ENCODE results near the gene RASAL1. TPM values are rescaled to one million over a fixed set of nuclear protein-coding genes. Genes with fewer than 3 reads are reported as not detected.
A peak's percentile ranks its signal among the peaks of the same experiment; 100 is the strongest.

The RASAL1 gene
- total RNA-seq, 2 donors from 2014 or later = 9.0 to 10.2 TPM

GRCh38 chr12:113070117-113070906, 65.2 kb downstream of the RASAL1 start:
- no peak overlapping the region for H3K4me3 ChIP-seq
- intact Hi-C loops (cut with DNase I) = no loop called here
- no peaks in the 10 kb centered on the region for H3K27me3 ChIP-seq
- no peak for TF ChIP-seq CTCF (IDR thresholded peaks at IDR 0.05)
- no peaks in the 10 kb centered on the region for H3K9me3 ChIP-seq
- H3K4me1 ChIP-seq = no peaks in the 10 kb centered on the region
- H3K27ac ChIP-seq = no peak overlapping the region
- H3K36me3 ChIP-seq = no peaks in the 10 kb centered on the region
- DNase-seq = peak; percentile 44
- H3K9ac ChIP-seq (ENCODE audit: low read depth in 2 of 2, low read length in 2 of 2) = no peak overlapping the region

GRCh38 chr12:113069751-113070116, 65.8 kb downstream of the RASAL1 start:
- no peak for DNase-seq
- Histone ChIP-seq H3K36me3 (no peaks in the 10 kb centered on the region), H3K27ac (no peak overlapping the region), H3K27me3 (no peaks in the 10 kb centered on the region), H3K9me3 (no peaks in the 10 kb centered on the region), H3K4me1 (no peaks in the 10 kb centered on the region), H3K4me3 (no peak overlapping the region), H3K9ac (ENCODE audit: low read depth in 2 of 2, low read length in 2 of 2) (no peak overlapping the region)
- intact Hi-C loops (cut with DNase I) = no loop called here
- TF ChIP-seq CTCF (IDR thresholded peaks at IDR 0.05) = no peak

DNA sequence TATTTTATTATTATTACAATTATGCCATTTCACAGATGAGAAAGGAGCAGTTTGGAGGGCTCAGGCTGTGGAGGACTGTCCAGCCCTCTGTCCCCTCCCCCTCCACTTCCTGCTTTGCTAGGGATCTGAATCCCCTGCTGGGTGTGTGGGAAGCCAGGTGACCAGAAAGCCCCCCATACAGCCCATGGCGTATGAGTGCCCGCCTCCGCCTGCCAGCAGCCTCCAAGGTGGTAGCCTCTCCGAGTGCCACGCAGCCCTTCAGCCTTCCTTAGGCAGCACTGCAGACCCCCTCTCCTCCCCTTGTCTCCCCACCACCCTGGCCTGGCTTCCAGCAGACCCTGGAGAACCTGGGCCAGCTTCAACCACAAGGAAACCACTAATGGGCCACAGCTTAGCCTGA, 66.4 kb downstream of the RASAL1 start:
- H3K9me3 ChIP-seq = no peaks in the 10 kb centered on the region
- no peak overlapping the region for H3K27ac ChIP-seq
- no peak for TF ChIP-seq CTCF (IDR thresholded peaks at IDR 0.05)
- no peaks in the 10 kb centered on the region for H3K36me3 ChIP-seq
- H3K27me3 ChIP-seq = no peaks in the 10 kb centered on the region
- DNase-seq = no peak
- H3K4me1 ChIP-seq = no peaks in the 10 kb centered on the region
- H3K9ac ChIP-seq (ENCODE audit: low read depth in 2 of 2, low read length in 2 of 2) = no peak overlapping the region
- intact Hi-C loops (cut with DNase I) = no loop called here
- H3K4me3 ChIP-seq = no peak overlapping the region

DNA sequence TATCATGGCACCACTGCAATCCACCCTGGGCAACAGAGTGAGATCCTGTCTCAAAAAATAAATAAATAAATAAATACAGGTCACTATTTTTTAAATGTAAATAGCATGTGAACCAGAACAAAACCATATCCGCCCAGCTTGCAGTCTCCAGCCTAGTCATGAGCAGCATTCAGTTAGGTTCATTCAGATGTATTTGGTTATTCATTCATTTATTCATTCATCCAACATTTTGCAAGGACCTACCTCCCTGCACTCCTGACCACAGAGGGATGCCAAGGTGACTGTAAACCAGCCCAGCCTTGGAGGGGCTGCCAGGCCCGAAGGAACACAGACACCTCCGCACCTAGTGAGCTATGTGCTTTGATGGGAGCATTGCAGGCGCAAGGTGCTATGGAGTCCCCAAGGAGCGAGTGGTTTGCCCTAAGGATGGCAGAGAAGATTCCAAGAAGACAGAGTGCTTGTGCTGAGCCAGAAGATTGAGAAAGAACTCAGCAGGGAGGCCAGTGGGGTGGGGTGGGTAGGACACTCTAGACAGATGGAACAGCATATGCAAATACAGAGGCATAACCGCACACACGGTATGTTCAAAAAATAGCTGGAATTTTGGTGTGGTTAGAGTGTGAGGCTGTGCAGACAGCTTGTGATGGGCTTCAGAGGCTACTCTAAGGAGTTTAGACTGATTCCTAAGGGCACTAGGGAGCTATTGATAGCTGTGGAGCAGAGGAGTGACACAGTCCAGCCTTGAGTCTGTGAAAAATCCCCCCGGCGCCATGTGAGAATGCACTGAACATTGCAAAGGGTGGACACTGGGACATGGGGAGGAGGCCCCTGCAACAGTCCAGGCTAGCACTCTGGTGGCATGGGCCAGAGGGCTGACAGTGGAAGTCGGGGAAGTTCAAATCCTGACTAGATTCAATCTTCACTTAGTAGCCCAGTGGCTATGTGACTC, 67.3 kb downstream of the RASAL1 start:
- no peak for DNase-seq
- no peak overlapping the region for H3K4me3 ChIP-seq
- no peaks in the 10 kb centered on the region for H3K4me1 ChIP-seq
- H3K9ac ChIP-seq (ENCODE audit: low read depth in 2 of 2, low read length in 2 of 2) = no peak overlapping the region
- H3K9me3 ChIP-seq = no peaks in the 10 kb centered on the region
- H3K27me3 ChIP-seq = no peaks in the 10 kb centered on the region
- intact Hi-C loops (cut with DNase I) = no loop called here
- H3K36me3 ChIP-seq = no peaks in the 10 kb centered on the region
- no peak for TF ChIP-seq CTCF (IDR thresholded peaks at IDR 0.05)
- no peak overlapping the region for H3K27ac ChIP-seq

GRCh38 chr12:113066813-113067400, 68.7 kb downstream of the RASAL1 start:
- Histone ChIP-seq H3K36me3 (no peaks in the 10 kb centered on the region), H3K9ac (ENCODE audit: low read depth in 2 of 2, low read length in 2 of 2) (no peak overlapping the region), H3K4me1 (no peaks in the 10 kb centered on the region), H3K27ac (no peak overlapping the region), H3K9me3 (no peaks in the 10 kb centered on the region), H3K4me3 (no peak overlapping the region), H3K27me3 (no peaks in the 10 kb centered on the region)
- no peak for DNase-seq
- intact Hi-C loops (cut with DNase I) = no loop called here
- no peak for TF ChIP-seq CTCF (IDR thresholded peaks at IDR 0.05)
